Measurements from ENCODE around the gene VCAN. TPM values are rescaled to one million over a fixed set of nuclear protein-coding genes. Genes with fewer than 3 reads are reported as not detected.

The VCAN gene
- total RNA-seq, 2 experiments from 2014 or later: under 0.01 TPM; not detected in 1

- Histone ChIP-seq H3K9me2 (ENCODE audit: insufficient read depth, low read length) (no peaks in the 10 kb centered on the region), H2AFZ (ENCODE audit: low read length) (no peak overlapping the region), H4K20me1 (ENCODE audit: insufficient read depth, low read length) (no peaks in the 10 kb centered on the region), H3K4me1 (ENCODE audit: insufficient read depth, low read length, poor library complexity, severe bottlenecking) (no peaks in the 10 kb centered on the region), H3K79me2 (ENCODE audit: insufficient read depth, low read depth, low read length) (no peaks in the 10 kb centered on the region), H3K4me3 (ENCODE audit: low read depth, low read length, poor library complexity, severe bottlenecking) (no peak overlapping the region), H3K4me2 (ENCODE audit: low read length) (no peak overlapping the region), H3K9me3 (ENCODE audit: low read length) (no peaks in the 10 kb centered on the region), H3K27ac (ENCODE audit: low read depth, low read length, poor library complexity, severe bottlenecking) (no peak overlapping the region), H3K36me3 (ENCODE audit: insufficient read depth, low read length) (no peaks in the 10 kb centered on the region)
- ChIA-PET POLR2A (no interaction called here), CTCF (ENCODE audit: unreplicated experiment) (no interaction called here)
- BruUV-seq (replicated peaks): no TSS peak
- TF ChIP-seq EZH2phosphoT487 (IDR thresholded peaks at IDR 0.05; ENCODE audit: borderline replicate concordance, low read depth, low read length): no peak
- no peak for TF ChIP-seq CTCF (conservative IDR thresholded peaks at IDR 0.05; ENCODE audit: low read length)
- intact Hi-C loops (cut with micrococcal nuclease; ENCODE audit: unreplicated experiment): no loop called here
- no peak for DNase-seq (ENCODE audit: low spot score)
Measured at GRCh38 chr5:83590966-83591365, 119.4 kb downstream of the VCAN start.

- Histone ChIP-seq H3K4me2 (ENCODE audit: low read length) (no peak overlapping the region), H3K79me2 (ENCODE audit: insufficient read depth, low read depth, low read length) (no peaks in the 10 kb centered on the region), H3K9me2 (ENCODE audit: insufficient read depth, low read length) (no peaks in the 10 kb centered on the region), H3K36me3 (ENCODE audit: insufficient read depth, low read length) (no peaks in the 10 kb centered on the region), H3K4me1 (ENCODE audit: insufficient read depth, low read length, poor library complexity, severe bottlenecking) (no peaks in the 10 kb centered on the region), H3K9me3 (ENCODE audit: low read length) (no peaks in the 10 kb centered on the region), H3K27ac (ENCODE audit: low read depth, low read length, poor library complexity, severe bottlenecking) (no peak overlapping the region), H3K4me3 (ENCODE audit: low read depth, low read length, poor library complexity, severe bottlenecking) (no peak overlapping the region), H4K20me1 (ENCODE audit: insufficient read depth, low read length) (no peaks in the 10 kb centered on the region), H2AFZ (ENCODE audit: low read length) (no peak overlapping the region)
- intact Hi-C loops (cut with micrococcal nuclease; ENCODE audit: unreplicated experiment): no loop called here
- ChIA-PET POLR2A (interaction anchor here (1.4 kb wide), 1 partner anchor 15 kb away, joined by 3 read pairs; no protein-coding TSS in a partner anchor), CTCF (ENCODE audit: unreplicated experiment) (no interaction called here)
- DNase-seq (ENCODE audit: low spot score): no peak
- TF ChIP-seq CTCF (conservative IDR thresholded peaks at IDR 0.05; ENCODE audit: low read length) (no peak), EZH2phosphoT487 (IDR thresholded peaks at IDR 0.05; ENCODE audit: borderline replicate concordance, low read depth, low read length) (no peak)
- BruUV-seq (replicated peaks): no TSS peak
Measured at GRCh38 chr5:83595217-83595616, 123.7 kb downstream of the VCAN start.

GRCh38 chr5:83608122-83608521 is 136.6 kb downstream of the VCAN start:
- Histone ChIP-seq H3K36me3 (ENCODE audit: insufficient read depth, low read length) (no peaks in the 10 kb centered on the region), H3K9me2 (ENCODE audit: insufficient read depth, low read length) (no peaks in the 10 kb centered on the region), H3K79me2 (ENCODE audit: insufficient read depth, low read depth, low read length) (no peaks in the 10 kb centered on the region), H4K20me1 (ENCODE audit: insufficient read depth, low read length) (no peaks in the 10 kb centered on the region), H3K4me2 (ENCODE audit: low read length) (no peak overlapping the region), H3K4me1 (ENCODE audit: insufficient read depth, low read length, poor library complexity, severe bottlenecking) (no peaks in the 10 kb centered on the region), H2AFZ (ENCODE audit: low read length) (no peak overlapping the region), H3K27ac (ENCODE audit: low read depth, low read length, poor library complexity, severe bottlenecking) (no peak overlapping the region), H3K9me3 (ENCODE audit: low read length) (no peaks in the 10 kb centered on the region), H3K4me3 (ENCODE audit: low read depth, low read length, poor library complexity, severe bottlenecking) (no peak overlapping the region)
- no TSS peak for BruUV-seq (replicated peaks)
- no peak for TF ChIP-seq EZH2phosphoT487 (IDR thresholded peaks at IDR 0.05; ENCODE audit: borderline replicate concordance, low read depth, low read length)
- TF ChIP-seq CTCF (conservative IDR thresholded peaks at IDR 0.05; ENCODE audit: low read length): peak; percentile 66
- CTCF ChIA-PET (ENCODE audit: unreplicated experiment): no interaction called here
- intact Hi-C loops (cut with micrococcal nuclease; ENCODE audit: unreplicated experiment): no loop called here
- DNase-seq (ENCODE audit: low spot score): peak; percentile 23
- POLR2A ChIA-PET: interaction anchor here (0.7 to 0.8 kb wide), 4 partner anchors 16 to 350 kb away, joined by 3 to 4 read pairs (median 4); no protein-coding TSS in a partner anchor
